HCT116 (cell line): Measurements from ENCODE around the gene TNIK. TPM values are rescaled to one million over a fixed set of nuclear protein-coding genes. Genes with fewer than 3 reads are reported as not detected.

Experiments used
- ATAC-seq: fragments of 200-7000 bp; cut with Tn5 transposase; 2 replicates; pipeline ENCODE4 v1.9.1; 2020; ENCODE audit warnings: mild to moderate bottlenecking, moderate library complexity
- BruUV-seq: library from RNA; stranded (reverse); fragments of 400-500 nt; replicated peaks from 2 replicates; lab custom pipeline; 2021; lab: Mats Ljungman, UMichigan
- CTCF ChIA-PET: fragments of 300-600 bp; sonication (Branson Sonifier 250); formaldehyde crosslinking; loops from one replicate; lab custom pipeline; 2021; ENCODE audit warnings: antibody characterized with exemption; lab: Charles Lee
- POLR2A ChIA-PET: fragments of 300-600, 350-600 bp; sonication (Branson Sonifier 250); formaldehyde crosslinking; loops from one replicate; lab custom pipeline; 2021; ENCODE audit warnings: antibody characterized with exemption; lab: Charles Lee
- RAD21 ChIA-PET, 2 experiments: fragments of 300-600 bp; sonication (Branson Sonifier 250); formaldehyde crosslinking; loops; one replicate each; lab custom pipeline; 2023; ENCODE audit warnings: low total read pairs in 2 of 2; ENCODE audit not compliant: uncharacterized antibody in 2 of 2, unreplicated experiment in 2 of 2, low non-redundant PET in 1 of 2; lab: Charles Lee
- DNase-seq: peaks from one replicate; pipeline ENCODE4 v3.0.0-alpha.2; 2010; ENCODE audit warnings: low read depth, low spot score
- H2AFZ ChIP-seq: fragments of 200-600 bp; shearing (Covaris generic), sonication (generic); 2 replicates; pipeline ENCODE4 v1.6.1; 2017; ENCODE audit warnings: low read depth, mixed run types, mixed read lengths, antibody characterized with exemption, low read length; ENCODE audit not compliant: poor library complexity, severe bottlenecking
- H3K27ac ChIP-seq: 2 replicates; pipeline ENCODE4 v1.5.1; 2012; ENCODE audit warnings: low read depth, low read length
- H3K27me3 ChIP-seq: fragments of 200-600 bp; sonication (generic); 2 replicates; pipeline ENCODE4 v1.6.1; 2016; ENCODE audit warnings: mixed run types, low read length, mixed read lengths; ENCODE audit not compliant: insufficient read depth
- H3K36me3 ChIP-seq, 2 experiments: fragments of 200-500 bp in 1 of 2; fragments of 200-600 bp in 1 of 2; sonication (Bioruptor generic) in 1 of 2; sonication (generic) in 1 of 2; 2 replicates each; pipeline versions ENCODE4 v1.5.1 to v1.6.1; 2014 to 2016; ENCODE audit warnings: low read length in 2 of 2, inconsistent platforms in 1 of 2, mixed read lengths in 1 of 2, mixed run types in 1 of 2; ENCODE audit not compliant: insufficient read depth in 2 of 2, control insufficient read depth in 1 of 2
- H3K4me1 ChIP-seq, 2 experiments: fragments of 200-600 bp in 1 of 2; sonication (generic) in 1 of 2; 2 replicates each; pipeline versions ENCODE4 v1.5.1 to v1.6.1; 2012 to 2017; ENCODE audit warnings: low read length in 2 of 2, inconsistent platforms in 1 of 2, mild to moderate bottlenecking in 1 of 2, mixed read lengths in 1 of 2, mixed run types in 1 of 2, moderate library complexity in 1 of 2; ENCODE audit not compliant: insufficient read depth in 2 of 2, control insufficient read depth in 1 of 2
- H3K4me2 ChIP-seq: fragments of 200-600 bp; sonication (generic); 2 replicates; pipeline ENCODE4 v1.6.1; 2017; ENCODE audit warnings: mixed run types, low read length, mixed read lengths
- H3K4me3 ChIP-seq, 2 experiments: fragments of 200-600 bp in 1 of 2; sonication (generic) in 1 of 2; replicated peaks in 1 of 2; 2 replicates each; pipeline ENCODE4 v1.5.1; 2011 to 2016; ENCODE audit warnings: low read length in 2 of 2, control low read depth in 1 of 2, low read depth in 1 of 2, mild to moderate bottlenecking in 1 of 2, mixed read lengths in 1 of 2, mixed run types in 1 of 2
- H3K79me2 ChIP-seq: fragments of 200-600 bp; sonication (generic); 2 replicates; pipeline ENCODE4 v1.6.1; 2017; ENCODE audit warnings: mild to moderate bottlenecking, mixed run types, low read length, moderate library complexity, mixed read lengths; ENCODE audit not compliant: insufficient read depth
- H3K9ac ChIP-seq: fragments of 200-600 bp; sonication (generic); 2 replicates; pipeline ENCODE4 v1.6.1; 2016; ENCODE audit warnings: low read length, mixed read lengths
- H3K9me2 ChIP-seq: fragments of 200-600 bp; sonication (generic), shearing (Covaris generic); 2 replicates; pipeline ENCODE4 v1.6.1; 2017; ENCODE audit warnings: mixed run types, mild to moderate bottlenecking, moderate library complexity; ENCODE audit not compliant: insufficient read depth
- H3K9me3 ChIP-seq, 2 experiments: fragments of 200-500 bp in 1 of 2; fragments of 200-600 bp in 1 of 2; sonication (Bioruptor generic) in 1 of 2; sonication (generic) in 1 of 2; 2 replicates each; pipeline ENCODE4 v1.6.1; 2014 to 2017; ENCODE audit warnings: low read length in 2 of 2, mixed read lengths in 2 of 2, inconsistent platforms in 1 of 2, low read depth in 1 of 2, mild to moderate bottlenecking in 1 of 2, mixed run types in 1 of 2, moderate library complexity in 1 of 2; ENCODE audit not compliant: control insufficient read depth in 1 of 2, insufficient read depth in 1 of 2
- H4K20me1 ChIP-seq: fragments of 200-600 bp; sonication (generic), shearing (Covaris generic); 2 replicates; pipeline ENCODE4 v1.6.1; 2017; ENCODE audit warnings: mixed run types, mild to moderate bottlenecking, moderate library complexity; ENCODE audit not compliant: insufficient read depth
- CBX3 ChIP-seq: IDR thresholded peaks from 2 replicates; pipeline ENCODE4 v1.6.1; 2012; ENCODE audit warnings: low read depth
- CEBPB ChIP-seq: IDR thresholded peaks from 2 replicates; pipeline ENCODE4 v1.6.1; 2012; ENCODE audit warnings: low read depth
- EGR1 ChIP-seq: IDR thresholded peaks from 2 replicates; pipeline ENCODE4 v1.6.1; 2012; ENCODE audit warnings: low read depth
- ELF1 ChIP-seq: IDR thresholded peaks from 2 replicates; pipeline ENCODE4 v1.6.1; 2012; ENCODE audit warnings: low read depth, borderline replicate concordance
- EZH2 ChIP-seq: fragments of 200-600 bp; sonication (generic); IDR thresholded peaks from 2 replicates; pipeline ENCODE4 v1.6.1; 2017; ENCODE audit warnings: antibody characterized with exemption, mixed run types
- EZH2phosphoT487 ChIP-seq: fragments of 200-600 bp; IDR thresholded peaks from 2 replicates; pipeline ENCODE4 v1.6.1; 2018; ENCODE audit warnings: antibody characterized with exemption, borderline replicate concordance
- FOSL1 ChIP-seq: IDR thresholded peaks from 2 replicates; pipeline ENCODE4 v1.6.1; 2012; ENCODE audit warnings: low read depth
- JUND ChIP-seq: IDR thresholded peaks from 2 replicates; pipeline ENCODE4 v1.6.1; 2012
- POLR2A ChIP-seq: IDR thresholded peaks from 2 replicates; pipeline ENCODE4 v1.7.0; 2011; ENCODE audit warnings: borderline replicate concordance; ENCODE audit not compliant: insufficient read depth, insufficient read length; ENCODE audit errors: extremely low read depth
- POLR2AphosphoS5 ChIP-seq: IDR thresholded peaks from 2 replicates; pipeline ENCODE4 v1.6.1; 2011; ENCODE audit warnings: mild to moderate bottlenecking, low read depth, low read length, moderate library complexity
- RAD21 ChIP-seq: IDR thresholded peaks from 2 replicates; pipeline ENCODE4 v1.6.1; 2012; ENCODE audit warnings: low read depth, mild to moderate bottlenecking
- SP1 ChIP-seq: IDR thresholded peaks from 2 replicates; pipeline ENCODE4 v1.6.1; 2012; ENCODE audit warnings: low read depth
- SRF ChIP-seq: IDR thresholded peaks from 2 replicates; pipeline ENCODE4 v1.6.1; 2012; ENCODE audit warnings: low read depth
- TCF7L2 ChIP-seq: IDR thresholded peaks from 2 replicates; pipeline ENCODE4 v1.7.0; 2011; ENCODE audit warnings: borderline replicate concordance, inconsistent platforms; ENCODE audit not compliant: insufficient read depth, insufficient read length; ENCODE audit errors: extremely low read depth
- YY1 ChIP-seq: IDR thresholded peaks from 2 replicates; pipeline ENCODE4 v1.6.1; 2011; ENCODE audit warnings: low read length, low read depth, moderate library complexity, mild to moderate bottlenecking; ENCODE audit not compliant: insufficient replicate concordance; ENCODE audit errors: extremely low read depth
- ZBTB33 ChIP-seq: IDR thresholded peaks from 2 replicates; pipeline ENCODE4 v1.6.1; 2011; ENCODE audit warnings: mild to moderate bottlenecking, low read length, moderate library complexity; ENCODE audit not compliant: insufficient replicate concordance; ENCODE audit errors: extremely low read depth
- ZFX ChIP-seq: fragments of 450-650 bp; IDR thresholded peaks from 2 replicates; pipeline ENCODE4 v1.6.1; 2017
- ZNF274 ChIP-seq: fragments of 200-500 bp; sonication (Bioruptor generic); IDR thresholded peaks from 2 replicates; pipeline ENCODE4 v1.6.1; 2014; ENCODE audit warnings: mild to moderate bottlenecking, low read depth, low read length, inconsistent platforms
- intact Hi-C: fragments of 100-400 bp; cut with micrococcal nuclease; formaldehyde crosslinking; loops from 2 replicates; pipeline ENCODE4 v1.10.0; 2022
- total RNA-seq: library from RNA; stranded (reverse); gene quantifications from one replicate; pipeline ENCODE4 v1.2.1, GENCODE V29; 2021; ENCODE audit not compliant: unreplicated experiment
- TF ChIP-seq, protein P1 (sequence below): IDR thresholded peaks from 2 replicates; pipeline ENCODE4 v1.6.1; 2012
- TF ChIP-seq, protein P2 (sequence below): IDR thresholded peaks from 2 replicates; pipeline ENCODE4 v1.6.1; 2012; ENCODE audit warnings: low read depth

The TNIK gene
- total RNA-seq, 1 experiment from 2014 or later: 24.1 TPM

DNA sequence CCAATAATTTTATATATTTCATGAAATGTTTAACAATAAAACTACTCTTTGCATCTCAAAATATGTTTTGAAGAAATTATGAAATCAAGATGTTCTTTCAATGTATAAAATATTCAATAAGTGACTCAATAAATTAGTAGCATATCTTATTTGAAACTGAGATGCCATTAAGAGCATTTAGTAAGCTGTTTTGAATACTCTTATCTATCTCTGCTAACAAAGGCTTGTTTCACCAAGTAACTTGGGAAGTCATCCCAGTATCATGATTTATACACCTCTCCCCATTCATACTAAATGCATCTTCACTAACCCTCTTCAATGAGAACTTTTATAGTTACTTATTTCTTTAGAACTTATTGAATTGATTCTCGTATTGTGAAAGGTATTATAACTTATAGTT lies 43.1 kb downstream of the TNIK start (continued):
- no peak for TF ChIP-seq CBX3
- no peak for TF ChIP-seq FOSL1
- TF ChIP-seq RAD21: no peak

DNA sequence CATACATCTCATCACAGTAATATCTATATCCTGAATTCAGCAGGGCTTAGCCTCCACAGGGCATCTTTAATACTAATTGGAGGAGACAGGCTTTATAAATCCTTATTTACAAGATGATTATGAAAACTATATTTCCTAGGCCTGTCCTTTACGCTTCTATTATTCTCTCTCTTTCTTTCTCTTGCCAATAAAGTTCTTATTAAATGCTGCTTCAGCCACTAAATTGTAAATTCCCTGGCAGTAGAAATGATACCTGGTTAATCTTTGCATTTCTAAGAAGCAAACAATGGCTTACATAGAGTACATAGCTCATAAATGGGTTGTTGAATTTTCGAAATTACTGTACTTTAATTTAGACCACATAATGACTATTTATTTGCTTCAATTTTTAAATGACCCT lies 43.5 kb downstream of the TNIK start:
- RAD21 ChIA-PET: no interaction called here
- POLR2A ChIA-PET: no interaction called here
- intact Hi-C loops: no loop called here
- Histone ChIP-seq H3K9me2 (no peaks in the 10 kb centered on the region), H3K4me2 (no peak overlapping the region), H3K9me3 (no peaks in the 10 kb centered on the region), H3K27me3 (no peaks in the 10 kb centered on the region), H2AFZ (no peak overlapping the region), H4K20me1 (no peaks in the 10 kb centered on the region), H3K4me1 (peaks cover 0 to 17% of the 10 kb centered on the region in 2 experiments; a peak in 1 of 4 replicates), H3K4me3 (no peak overlapping the region), H3K36me3 (no peaks in the 10 kb centered on the region), H3K79me2 (no peaks in the 10 kb centered on the region), H3K27ac (no peak overlapping the region), H3K9ac (no peak overlapping the region)
- DNase-seq: no peak
- BruUV-seq: no TSS peak
- ATAC-seq: no peak
- CTCF ChIA-PET: no interaction called here
- TF ChIP-seq ZFX: no peak
- TF ChIP-seq EGR1: no peak
- TF ChIP-seq EZH2phosphoT487: no peak
- TF ChIP-seq FOSL1: no peak
- TF ChIP-seq, protein P1, sequence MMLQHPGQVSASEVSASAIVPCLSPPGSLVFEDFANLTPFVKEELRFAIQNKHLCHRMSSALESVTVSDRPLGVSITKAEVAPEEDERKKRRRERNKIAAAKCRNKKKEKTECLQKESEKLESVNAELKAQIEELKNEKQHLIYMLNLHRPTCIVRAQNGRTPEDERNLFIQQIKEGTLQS: no peak
- TF ChIP-seq YY1: no peak
- TF ChIP-seq CBX3: no peak
- no peak for TF ChIP-seq TCF7L2
- no peak for TF ChIP-seq ELF1
- TF ChIP-seq SP1: no peak
- TF ChIP-seq POLR2A: no peak
- TF ChIP-seq SRF: no peak
- TF ChIP-seq EZH2: no peak
- TF ChIP-seq ZBTB33: no peak
- TF ChIP-seq ZNF274: no peak
- TF ChIP-seq POLR2AphosphoS5: no peak
- no peak for TF ChIP-seq RAD21
- TF ChIP-seq, protein P2, sequence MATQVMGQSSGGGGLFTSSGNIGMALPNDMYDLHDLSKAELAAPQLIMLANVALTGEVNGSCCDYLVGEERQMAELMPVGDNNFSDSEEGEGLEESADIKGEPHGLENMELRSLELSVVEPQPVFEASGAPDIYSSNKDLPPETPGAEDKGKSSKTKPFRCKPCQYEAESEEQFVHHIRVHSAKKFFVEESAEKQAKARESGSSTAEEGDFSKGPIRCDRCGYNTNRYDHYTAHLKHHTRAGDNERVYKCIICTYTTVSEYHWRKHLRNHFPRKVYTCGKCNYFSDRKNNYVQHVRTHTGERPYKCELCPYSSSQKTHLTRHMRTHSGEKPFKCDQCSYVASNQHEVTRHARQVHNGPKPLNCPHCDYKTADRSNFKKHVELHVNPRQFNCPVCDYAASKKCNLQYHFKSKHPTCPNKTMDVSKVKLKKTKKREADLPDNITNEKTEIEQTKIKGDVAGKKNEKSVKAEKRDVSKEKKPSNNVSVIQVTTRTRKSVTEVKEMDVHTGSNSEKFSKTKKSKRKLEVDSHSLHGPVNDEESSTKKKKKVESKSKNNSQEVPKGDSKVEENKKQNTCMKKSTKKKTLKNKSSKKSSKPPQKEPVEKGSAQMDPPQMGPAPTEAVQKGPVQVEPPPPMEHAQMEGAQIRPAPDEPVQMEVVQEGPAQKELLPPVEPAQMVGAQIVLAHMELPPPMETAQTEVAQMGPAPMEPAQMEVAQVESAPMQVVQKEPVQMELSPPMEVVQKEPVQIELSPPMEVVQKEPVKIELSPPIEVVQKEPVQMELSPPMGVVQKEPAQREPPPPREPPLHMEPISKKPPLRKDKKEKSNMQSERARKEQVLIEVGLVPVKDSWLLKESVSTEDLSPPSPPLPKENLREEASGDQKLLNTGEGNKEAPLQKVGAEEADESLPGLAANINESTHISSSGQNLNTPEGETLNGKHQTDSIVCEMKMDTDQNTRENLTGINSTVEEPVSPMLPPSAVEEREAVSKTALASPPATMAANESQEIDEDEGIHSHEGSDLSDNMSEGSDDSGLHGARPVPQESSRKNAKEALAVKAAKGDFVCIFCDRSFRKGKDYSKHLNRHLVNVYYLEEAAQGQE: no peak
- TF ChIP-seq CEBPB: no peak
- TF ChIP-seq JUND: no peak
